ENCODE measurements around the gene MYO5B. TPM values are rescaled to one million over a fixed set of nuclear protein-coding genes. Genes with fewer than 3 reads are reported as not detected.

The MYO5B gene
- total RNA-seq, 6 experiments from 2014 or later = 0.17 to 0.28 TPM; not detected in 4

DNA sequence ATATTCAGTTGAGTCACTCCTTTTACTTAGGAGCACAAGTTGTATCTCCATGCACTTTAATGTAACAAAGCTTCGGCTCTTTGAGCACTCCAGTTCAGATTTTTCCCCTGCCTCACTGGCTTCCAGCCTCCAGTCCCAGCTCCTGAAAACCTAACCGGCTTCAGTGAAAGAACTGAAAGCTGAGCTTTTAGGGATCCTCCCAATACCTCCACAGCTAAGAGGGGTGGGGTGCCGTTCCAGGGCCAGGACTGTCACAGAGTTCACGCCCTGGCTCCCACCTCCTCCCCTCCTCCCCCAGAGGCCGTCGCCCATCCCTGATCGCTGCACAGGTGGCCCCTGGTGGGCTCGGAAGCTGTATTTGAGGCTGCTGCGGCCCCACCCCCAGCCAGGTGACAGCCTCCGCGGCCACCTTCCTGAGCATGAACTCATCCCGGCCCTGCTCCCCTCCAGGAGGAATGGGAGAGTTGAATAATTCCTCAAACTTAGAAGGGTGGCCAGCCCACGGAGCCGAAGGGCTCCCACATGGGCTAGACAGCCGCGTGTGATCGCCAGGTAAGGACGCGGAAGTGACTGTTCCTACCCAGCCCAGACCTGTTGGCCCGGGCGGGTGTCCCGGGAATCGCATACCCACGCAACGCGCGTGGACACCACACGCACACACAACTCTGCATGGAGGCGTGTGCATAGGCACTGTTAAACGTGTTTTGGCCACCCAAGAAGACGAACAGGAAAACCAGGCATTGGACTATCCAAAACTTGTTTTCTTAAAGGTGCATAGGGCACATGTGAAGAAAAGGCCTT lies 1.8 kb downstream of the MYO5B start:
- Mint-ChIP-seq H3K27ac (no peak overlapping the region), H3K4me3 (no peak overlapping the region), H3K36me3 (ENCODE audit: low read depth) (no peaks in the 10 kb centered on the region), H3K9me3 (no peaks in the 10 kb centered on the region), H3K27me3 (ENCODE audit: insufficient read depth) (peaks cover 12% of the 10 kb centered on the region), H3K4me1 (ENCODE audit: low read depth) (no peaks in the 10 kb centered on the region)
- DNase-seq = no peak
- TF ChIP-seq, protein P1, sequence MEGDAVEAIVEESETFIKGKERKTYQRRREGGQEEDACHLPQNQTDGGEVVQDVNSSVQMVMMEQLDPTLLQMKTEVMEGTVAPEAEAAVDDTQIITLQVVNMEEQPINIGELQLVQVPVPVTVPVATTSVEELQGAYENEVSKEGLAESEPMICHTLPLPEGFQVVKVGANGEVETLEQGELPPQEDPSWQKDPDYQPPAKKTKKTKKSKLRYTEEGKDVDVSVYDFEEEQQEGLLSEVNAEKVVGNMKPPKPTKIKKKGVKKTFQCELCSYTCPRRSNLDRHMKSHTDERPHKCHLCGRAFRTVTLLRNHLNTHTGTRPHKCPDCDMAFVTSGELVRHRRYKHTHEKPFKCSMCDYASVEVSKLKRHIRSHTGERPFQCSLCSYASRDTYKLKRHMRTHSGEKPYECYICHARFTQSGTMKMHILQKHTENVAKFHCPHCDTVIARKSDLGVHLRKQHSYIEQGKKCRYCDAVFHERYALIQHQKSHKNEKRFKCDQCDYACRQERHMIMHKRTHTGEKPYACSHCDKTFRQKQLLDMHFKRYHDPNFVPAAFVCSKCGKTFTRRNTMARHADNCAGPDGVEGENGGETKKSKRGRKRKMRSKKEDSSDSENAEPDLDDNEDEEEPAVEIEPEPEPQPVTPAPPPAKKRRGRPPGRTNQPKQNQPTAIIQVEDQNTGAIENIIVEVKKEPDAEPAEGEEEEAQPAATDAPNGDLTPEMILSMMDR (IDR thresholded peaks at IDR 0.05) = no peak

DNA sequence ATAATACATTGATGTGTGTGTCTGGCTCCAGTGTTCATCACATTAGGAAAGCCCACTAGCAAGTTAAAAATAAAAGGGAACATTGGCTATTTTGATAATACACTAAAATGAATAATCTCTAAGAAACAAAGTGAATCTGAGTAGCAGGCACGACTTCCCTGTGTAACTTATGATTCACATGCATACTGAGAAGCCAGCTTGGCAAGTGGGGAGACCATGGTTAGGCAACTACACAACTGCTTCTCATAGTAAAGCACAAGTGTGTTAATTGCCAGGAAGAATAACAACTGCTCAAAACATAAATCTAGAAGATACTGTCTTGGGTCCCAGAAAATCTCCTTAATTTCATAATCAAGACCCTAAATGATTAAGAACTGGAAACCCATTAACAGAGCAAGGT lies 4.0 kb downstream of the MYO5B start:
- peaks cover 10% of the 10 kb centered on the region for H3K27me3 Mint-ChIP-seq (ENCODE audit: insufficient read depth)
- no peak overlapping the region for H3K4me3 Mint-ChIP-seq
- H3K36me3 Mint-ChIP-seq (ENCODE audit: low read depth) = no peaks in the 10 kb centered on the region
- H3K27ac Mint-ChIP-seq = no peak overlapping the region
- TF ChIP-seq, protein P1 (IDR thresholded peaks at IDR 0.05) = no peak
- H3K4me1 Mint-ChIP-seq (ENCODE audit: low read depth) = no peaks in the 10 kb centered on the region
- H3K9me3 Mint-ChIP-seq = no peaks in the 10 kb centered on the region
- no peak for DNase-seq

DNA sequence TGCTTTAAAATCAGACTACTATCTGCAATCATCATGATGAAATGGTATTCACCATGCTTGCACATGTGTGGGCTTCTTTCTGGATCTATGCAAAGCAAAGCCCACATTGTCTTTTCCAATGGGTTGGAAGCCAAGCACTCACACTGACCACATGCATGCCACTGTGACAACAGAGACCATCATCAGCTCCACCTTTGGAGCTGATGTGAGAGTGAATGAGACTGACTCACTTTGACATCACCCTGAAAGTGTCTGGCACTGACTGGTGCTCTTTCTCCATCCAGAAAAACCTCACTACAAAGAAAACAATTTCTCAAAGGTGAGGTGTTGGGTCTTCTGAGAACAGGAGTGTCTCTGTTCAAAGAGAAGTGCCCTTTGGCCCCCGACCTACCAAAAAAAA lies 4.7 kb downstream of the MYO5B start:
- no peak for DNase-seq
- Mint-ChIP-seq H3K4me3 (no peak overlapping the region), H3K4me1 (ENCODE audit: low read depth) (no peaks in the 10 kb centered on the region), H3K36me3 (ENCODE audit: low read depth) (no peaks in the 10 kb centered on the region), H3K27me3 (ENCODE audit: insufficient read depth) (peaks cover 8% of the 10 kb centered on the region), H3K27ac (no peak overlapping the region), H3K9me3 (no peaks in the 10 kb centered on the region)
- TF ChIP-seq, protein P1 (IDR thresholded peaks at IDR 0.05) = no peak

DNA sequence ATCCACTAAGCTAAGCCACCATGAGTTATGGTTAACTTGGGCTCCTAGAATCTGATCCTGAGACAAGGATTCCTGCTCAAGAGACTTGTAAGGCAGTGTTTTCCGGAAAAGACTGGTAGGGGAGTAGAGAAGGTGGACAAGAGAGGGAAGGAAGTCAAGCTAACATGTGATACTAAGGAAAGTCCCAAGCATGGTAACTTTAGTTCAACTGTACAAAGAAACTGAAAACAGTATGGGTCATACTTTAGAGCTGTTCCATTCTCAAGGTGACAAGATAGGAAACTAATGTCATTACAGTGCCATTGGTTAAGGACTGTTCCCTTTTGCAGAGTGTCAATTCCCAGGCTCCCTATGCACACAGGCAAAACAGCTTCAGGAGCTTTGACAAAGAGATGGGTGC lies 5.8 kb downstream of the MYO5B start:
- Mint-ChIP-seq H3K27me3 (ENCODE audit: insufficient read depth) (peaks cover 8% of the 10 kb centered on the region), H3K27ac (no peak overlapping the region), H3K4me3 (no peak overlapping the region), H3K4me1 (ENCODE audit: low read depth) (no peaks in the 10 kb centered on the region), H3K36me3 (ENCODE audit: low read depth) (no peaks in the 10 kb centered on the region), H3K9me3 (no peaks in the 10 kb centered on the region)
- TF ChIP-seq, protein P1 (IDR thresholded peaks at IDR 0.05) = no peak
- DNase-seq = no peak

DNA sequence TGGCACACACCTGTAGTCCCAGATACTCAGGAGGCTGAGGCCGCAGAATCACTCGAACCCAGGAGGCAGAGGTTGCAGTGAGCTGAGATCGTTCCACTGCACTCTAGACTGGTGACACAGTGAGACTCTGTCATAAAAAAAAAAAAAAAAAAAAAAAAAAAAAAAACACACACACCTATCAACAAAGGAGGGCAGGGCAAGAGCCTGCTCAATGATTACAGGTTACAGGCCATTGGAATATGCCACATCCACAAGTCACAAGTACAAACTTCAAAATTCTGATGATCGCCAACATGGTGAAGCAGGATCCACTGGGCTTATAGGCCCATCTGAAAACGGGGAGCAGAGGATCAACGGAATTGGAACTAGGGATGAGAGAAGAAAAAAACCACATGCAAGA lies 6.3 kb downstream of the MYO5B start:
- Mint-ChIP-seq H3K4me3 (no peak overlapping the region), H3K27me3 (ENCODE audit: insufficient read depth) (peaks cover 4% of the 10 kb centered on the region; the same call in 1 of the 2 replicates), H3K9me3 (no peaks in the 10 kb centered on the region), H3K4me1 (ENCODE audit: low read depth) (no peaks in the 10 kb centered on the region), H3K36me3 (ENCODE audit: low read depth) (no peaks in the 10 kb centered on the region), H3K27ac (no peak overlapping the region)
- TF ChIP-seq, protein P1 (IDR thresholded peaks at IDR 0.05) = no peak
- no peak for DNase-seq

Data from HFFc6 (cell line).